Peyer's patch (tissue), 4 donors: ENCODE data around the gene GPR89B. TPM values are rescaled to one million over a fixed set of nuclear protein-coding genes. Genes with fewer than 3 reads are reported as not detected.
"Not testable (repeated sequence)": the region's sequence is repeated elsewhere in the genome, so short reads cannot be mapped to it uniquely, and the experiment has no call there.

Experiments
- DNase-seq, 3 donors: peaks; one replicate each; pipeline ENCODE4 v3.0.0-alpha.2; 2017 to 2019
- H3K27ac ChIP-seq, 4 donors: fragments of 200-600 bp; sonication (generic); one replicate each; pipeline ENCODE4 v1.5.1; 2016 to 2019
- H3K27me3 ChIP-seq, 2 donors: fragments of 200-600 bp; sonication (generic); one replicate each; pipeline ENCODE4 v1.5.1; 2019
- H3K36me3 ChIP-seq, 3 donors: fragments of 200-600 bp; sonication (generic); one replicate each; pipeline ENCODE4 v1.5.1; 2016 to 2019
- H3K4me1 ChIP-seq, 4 donors: fragments of 200-600 bp; sonication (generic); one replicate each; pipeline ENCODE4 v1.5.1; 2016 to 2019
- H3K4me3 ChIP-seq, 4 donors: fragments of 200-600 bp; sonication (generic); 1 replicate in 3 of 4; 2 replicates in 1 of 4; pipeline ENCODE4 v1.5.1; 2016 to 2019; ENCODE audit warnings: mild to moderate bottlenecking in 1 of 4
- H3K9me3 ChIP-seq, 4 donors: fragments of 200-600 bp; sonication (generic); one replicate each; pipeline ENCODE4 v1.5.1; 2016 to 2019; ENCODE audit warnings: mild to moderate bottlenecking in 1 of 4
- CTCF ChIP-seq, 6 experiments: fragments of 450-650 bp in 4 of 6; fragments of 200-600 bp in 2 of 6; sonication (generic) in 1 of 6; IDR thresholded peaks; one replicate each; pipeline ENCODE4 v1.5.1; 2017 to 2019; ENCODE audit warnings: antibody characterized with exemption in 6 of 6, mild to moderate bottlenecking in 3 of 6, moderate library complexity in 1 of 6
- POLR2A ChIP-seq, 2 donors: fragments of 450-650 bp; IDR thresholded peaks; one replicate each; pipeline ENCODE4 v1.5.1; 2017; ENCODE audit warnings: antibody characterized with exemption in 2 of 2, mild to moderate bottlenecking in 2 of 2, moderate library complexity in 2 of 2
- total RNA-seq, 4 donors: library from RNA; depleted of rRNA; stranded (reverse); fragments of >200 nt; gene quantifications; one replicate each; pipeline ENCODE4 v1.1.0, GENCODE V29; 2016

The GPR89B gene
- total RNA-seq, 4 donors from 2014 or later, result 14.9 to 30.9 (median 27.8) TPM

GRCh38 chr1:147919896-147920295, 8.3 kb upstream of the GPR89B start:
- Histone ChIP-seq H3K4me1 (no peaks in the 10 kb centered on the region), H3K27ac (no peak overlapping the region), H3K9me3 (no peaks in the 10 kb centered on the region), H3K4me3 (no peak overlapping the region), H3K27me3 (no peaks in the 10 kb centered on the region), H3K36me3 (no peaks in the 10 kb centered on the region)
- TF ChIP-seq CTCF (IDR thresholded peaks at IDR 0.05) (no peak), POLR2A (IDR thresholded peaks at IDR 0.05) (no peak)
- DNase-seq, result no peak

- no peaks in the 10 kb centered on the region for H3K27me3 ChIP-seq
- no peak for DNase-seq
- no peak overlapping the region for H3K4me3 ChIP-seq
- no peak overlapping the region for H3K27ac ChIP-seq
- TF ChIP-seq CTCF (IDR thresholded peaks at IDR 0.05), result no peak
- no peaks in the 10 kb centered on the region for H3K9me3 ChIP-seq
- H3K36me3 ChIP-seq, result no peaks in the 10 kb centered on the region
- peaks cover 0 to 6% (median 0%) of the 10 kb centered on the region in 4 donors for H3K4me1 ChIP-seq
Observed at GRCh38 chr1:147924813-147925212, 3.4 kb upstream of the GPR89B start.

GRCh38 chr1:147927215-147927614, 1.0 kb upstream of the GPR89B start:
- H3K27me3 ChIP-seq, H3K4me3 ChIP-seq, H3K27ac ChIP-seq, H3K36me3 ChIP-seq, DNase-seq, H3K9me3 ChIP-seq: not testable (repeated sequence)
- peaks cover 0 to 11% (median 0%) of the 10 kb centered on the region in 4 donors for H3K4me1 ChIP-seq

DNA sequence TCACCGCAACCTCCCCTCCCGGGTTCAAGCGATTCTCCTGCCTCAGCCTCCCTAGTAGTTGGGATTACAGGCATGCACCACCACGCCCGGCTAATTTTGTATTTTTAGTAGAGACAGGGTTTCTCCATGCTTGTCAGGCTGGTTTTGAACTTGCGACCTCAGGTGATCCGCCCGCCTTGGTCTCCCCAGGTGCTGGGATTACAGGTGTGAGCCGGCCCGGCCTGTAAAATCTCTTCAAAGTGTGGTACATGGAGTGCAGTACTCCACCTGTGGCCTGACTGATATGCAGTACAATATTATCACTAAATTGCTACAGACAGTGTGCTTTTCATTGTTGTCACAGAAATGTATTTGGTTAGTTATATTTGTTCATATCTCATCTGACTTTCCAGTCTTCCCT, 531 bp upstream of the GPR89B start:
- H3K9me3 ChIP-seq, H3K36me3 ChIP-seq, H3K27me3 ChIP-seq, H3K27ac ChIP-seq, DNase-seq, H3K4me3 ChIP-seq: not testable (repeated sequence)
- H3K4me1 ChIP-seq, result peaks cover 0 to 11% (median 0%) of the 10 kb centered on the region in 4 donors

GRCh38 chr1:147931137-147931536, 2.9 kb downstream of the GPR89B start:
- H3K4me3 ChIP-seq, H3K9me3 ChIP-seq, DNase-seq, H3K27me3 ChIP-seq, H3K36me3 ChIP-seq, H3K27ac ChIP-seq: not testable (repeated sequence)
- H3K4me1 ChIP-seq, result peaks cover 0 to 11% (median 0%) of the 10 kb centered on the region in 4 donors

- H3K36me3 ChIP-seq, H3K9me3 ChIP-seq, H3K4me1 ChIP-seq, H3K27ac ChIP-seq, H3K4me3 ChIP-seq, DNase-seq, H3K27me3 ChIP-seq: not testable (repeated sequence)
Observed at GRCh38 chr1:147935296-147935695, 7.1 kb downstream of the GPR89B start.

- H3K27me3 ChIP-seq, H3K4me3 ChIP-seq, H3K4me1 ChIP-seq, H3K27ac ChIP-seq, DNase-seq, H3K36me3 ChIP-seq, H3K9me3 ChIP-seq: not testable (repeated sequence)
Observed at GRCh38 chr1:147940456-147940855, 12.2 kb downstream of the GPR89B start.

DNA sequence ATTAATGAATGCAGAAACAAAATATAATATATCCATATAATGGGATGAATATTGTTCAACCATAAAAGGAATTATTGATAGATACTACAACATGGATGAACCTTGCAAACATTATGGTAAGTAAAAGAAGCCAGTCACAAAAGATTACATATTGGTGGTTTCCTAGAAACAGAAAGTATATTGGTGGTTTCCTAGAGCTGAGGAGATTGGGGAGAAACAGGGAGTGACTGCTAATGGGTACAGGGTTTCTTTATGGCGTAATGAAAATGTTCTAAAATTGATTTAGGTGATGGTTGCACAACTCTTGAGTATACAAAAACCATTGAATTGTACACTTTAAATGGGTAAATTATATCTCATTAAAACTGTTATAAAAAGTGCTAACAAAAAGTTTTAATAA, 14.3 kb downstream of the GPR89B start:
- not testable (repeated sequence) for H3K27me3 ChIP-seq, H3K36me3 ChIP-seq, H3K4me1 ChIP-seq, H3K9me3 ChIP-seq, H3K4me3 ChIP-seq, H3K27ac ChIP-seq, DNase-seq

GRCh38 chr1:147949517-147949916, 21.3 kb downstream of the GPR89B start:
- H3K4me1 ChIP-seq, H3K27ac ChIP-seq, H3K36me3 ChIP-seq, H3K9me3 ChIP-seq, H3K27me3 ChIP-seq, DNase-seq, H3K4me3 ChIP-seq: not testable (repeated sequence)

DNA sequence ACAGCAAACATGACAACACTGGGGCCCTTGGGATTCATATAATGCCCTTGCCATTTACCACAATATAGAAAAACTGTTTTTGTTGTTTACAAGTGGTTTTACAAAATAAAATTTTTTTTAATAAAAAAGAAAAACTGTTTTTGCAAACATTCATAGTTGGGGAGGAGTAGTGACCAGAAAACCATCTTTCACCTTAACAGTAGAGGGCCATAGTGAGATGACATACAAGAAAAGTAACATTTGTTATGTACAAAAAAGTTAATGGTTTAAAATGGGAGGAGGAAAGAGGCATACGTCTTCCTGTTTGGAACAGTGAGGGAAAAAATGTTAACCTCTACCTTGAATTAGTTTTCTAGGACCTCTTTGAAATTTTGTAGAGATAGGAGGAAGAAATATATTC, 30.7 kb downstream of the GPR89B start:
- DNase-seq, H3K27me3 ChIP-seq: not testable (repeated sequence)

DNA sequence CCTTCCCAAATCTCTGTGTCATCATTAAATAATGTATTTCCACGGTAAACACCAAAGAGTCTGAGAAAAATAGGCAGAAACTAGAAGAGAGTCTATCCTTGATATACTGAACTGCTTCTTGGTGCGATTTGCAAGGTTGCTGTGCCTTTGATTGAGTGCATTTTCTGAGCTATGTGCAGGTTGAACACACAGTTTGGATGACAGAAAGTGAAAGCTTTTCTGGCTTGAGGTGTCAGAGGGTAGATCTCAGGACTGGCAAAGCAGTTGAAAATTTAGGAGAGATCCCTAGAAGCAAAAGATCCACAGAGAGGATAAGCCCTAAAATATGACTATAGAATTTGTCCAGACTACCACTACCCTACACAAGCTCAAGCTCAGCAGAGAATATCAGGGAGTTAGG, 31.5 kb downstream of the GPR89B start:
- H3K27ac ChIP-seq, H3K4me1 ChIP-seq, H3K27me3 ChIP-seq, H3K36me3 ChIP-seq, H3K4me3 ChIP-seq, H3K9me3 ChIP-seq, DNase-seq: not testable (repeated sequence)

More for the DNA sequence above, 30.7 kb downstream of the GPR89B start:
- H3K9me3 ChIP-seq, H3K36me3 ChIP-seq, H3K4me3 ChIP-seq, H3K4me1 ChIP-seq, H3K27ac ChIP-seq: not testable (repeated sequence)

GRCh38 chr1:147964575-147964974, 36.4 kb downstream of the GPR89B start:
- DNase-seq, H3K27ac ChIP-seq, H3K36me3 ChIP-seq, H3K4me3 ChIP-seq, H3K27me3 ChIP-seq, H3K4me1 ChIP-seq, H3K9me3 ChIP-seq: not testable (repeated sequence)

- not testable (repeated sequence) for H3K4me1 ChIP-seq, H3K36me3 ChIP-seq, H3K27me3 ChIP-seq, H3K4me3 ChIP-seq, DNase-seq, H3K27ac ChIP-seq, H3K9me3 ChIP-seq
Observed at GRCh38 chr1:147966657-147967056, 38.4 kb downstream of the GPR89B start.
